IMR-90 (cell line): Measurements from ENCODE around the gene TM2D3. TPM values are rescaled to one million over a fixed set of nuclear protein-coding genes. Genes with fewer than 3 reads are reported as not detected.

ENCODE experiments used
- ATAC-seq: fragments of 200-7000 bp; cut with Tn5 transposase; 2 replicates; pipeline ENCODE4 v1.9.1; 2020; ENCODE audit warnings: low read depth, mild to moderate bottlenecking, moderate library complexity
- BruUV-seq: library from RNA; stranded (reverse); fragments of 400-500 nt; replicated peaks from 2 replicates; lab custom pipeline; 2021; lab: Mats Ljungman, UMichigan
- CTCF ChIA-PET: fragments of 300-600 bp; formaldehyde crosslinking; extraction: SDS; loops from one replicate; lab custom pipeline; 2021; ENCODE audit warnings: antibody characterized with exemption; lab: Yijun Ruan, JAX
- POLR2A ChIA-PET: fragments of 300-600 bp; sonication (Branson Sonifier 250); formaldehyde crosslinking; loops from one replicate; lab custom pipeline; 2022; ENCODE audit warnings: antibody characterized with exemption; ENCODE audit not compliant: unreplicated experiment; lab: Charles Lee
- DNase-seq: peaks from one replicate; pipeline ENCODE4 v3.0.0; 2013
- H2AFZ ChIP-seq: replicated peaks from 2 replicates; pipeline ENCODE3; 2013; ENCODE audit warnings: low read length, mild to moderate bottlenecking; ENCODE audit not compliant: poor library complexity
- H2AK5ac ChIP-seq: 2 replicates; pipeline ENCODE4 v1.6.1; 2013; ENCODE audit warnings: low read depth, low read length, inconsistent platforms
- H2AK9ac ChIP-seq: replicated peaks from 2 replicates; pipeline ENCODE3; 2013; ENCODE audit warnings: mild to moderate bottlenecking, low read depth, low read length, moderate library complexity; ENCODE audit not compliant: poor library complexity
- H2BK120ac ChIP-seq: 2 replicates; pipeline ENCODE4 v1.6.1; 2013; ENCODE audit warnings: low read depth, low read length, inconsistent platforms
- H2BK15ac ChIP-seq: 3 replicates; pipeline ENCODE4 v1.6.1; 2013; ENCODE audit warnings: low read depth, low read length, inconsistent platforms
- H2BK20ac ChIP-seq: 2 replicates; pipeline ENCODE4 v1.6.1; 2013; ENCODE audit warnings: low read depth, mild to moderate bottlenecking, inconsistent platforms, low read length, moderate library complexity
- H2BK5ac ChIP-seq: 2 replicates; pipeline ENCODE4 v1.6.1; 2013; ENCODE audit warnings: mild to moderate bottlenecking, low read depth, low read length, inconsistent platforms; ENCODE audit not compliant: poor library complexity, severe bottlenecking
- H3K14ac ChIP-seq: replicated peaks from 2 replicates; pipeline ENCODE4 v1.6.1; 2013; ENCODE audit warnings: low read depth, low read length, inconsistent platforms
- H3K18ac ChIP-seq: 2 replicates; pipeline ENCODE4 v1.6.1; 2013; ENCODE audit warnings: low read depth, low read length, control low read depth
- H3K23ac ChIP-seq: 2 replicates; pipeline ENCODE4 v1.6.1; 2013; ENCODE audit warnings: low read depth, low read length, inconsistent platforms
- H3K27ac ChIP-seq: 2 replicates; pipeline ENCODE4 v1.5.1; 2013; ENCODE audit warnings: mild to moderate bottlenecking, control low read depth, low read length; ENCODE audit not compliant: insufficient read depth
- H3K27me3 ChIP-seq: 2 replicates; pipeline ENCODE4 v1.6.1; 2013; ENCODE audit warnings: low read length; ENCODE audit not compliant: control insufficient read depth, insufficient read depth
- H3K36me3 ChIP-seq: 2 replicates; pipeline ENCODE4 v1.6.1; 2013; ENCODE audit warnings: low read length, mixed read lengths; ENCODE audit not compliant: control insufficient read depth, insufficient read depth
- H3K4ac ChIP-seq: 2 replicates; pipeline ENCODE4 v1.6.1; 2013; ENCODE audit warnings: low read depth, low read length, inconsistent platforms
- H3K4me1 ChIP-seq: 2 replicates; pipeline ENCODE4 v1.6.1; 2013; ENCODE audit warnings: low read length, mixed read lengths; ENCODE audit not compliant: control insufficient read depth, insufficient read depth
- H3K4me2 ChIP-seq: 2 replicates; pipeline ENCODE4 v1.6.1; 2013; ENCODE audit warnings: low read depth, mild to moderate bottlenecking, control low read depth, low read length, moderate library complexity
- H3K4me3 ChIP-seq: 2 replicates; pipeline ENCODE4 v1.5.1; 2013; ENCODE audit warnings: low read depth, mild to moderate bottlenecking, control low read depth, low read length, moderate library complexity; ENCODE audit not compliant: insufficient read depth
- H3K56ac ChIP-seq: 2 replicates; pipeline ENCODE4 v1.6.1; 2013; ENCODE audit warnings: low read length, inconsistent platforms; ENCODE audit not compliant: insufficient read depth; ENCODE audit errors: extremely low read depth
- H3K79me1 ChIP-seq, 2 experiments: 2 replicates each; pipeline ENCODE4 v1.6.1; 2013; ENCODE audit warnings: low read length in 2 of 2, inconsistent platforms in 1 of 2, low read depth in 1 of 2
- H3K9ac ChIP-seq: 2 replicates; pipeline ENCODE4 v1.6.1; 2013; ENCODE audit warnings: low read depth, low read length, control low read depth
- H3K9me1 ChIP-seq: 2 replicates; pipeline ENCODE4 v1.6.1; 2013; ENCODE audit warnings: low read length, inconsistent platforms; ENCODE audit not compliant: insufficient read depth
- H3K9me3 ChIP-seq: 2 replicates; pipeline ENCODE4 v1.6.1; 2013; ENCODE audit warnings: low read length; ENCODE audit not compliant: control insufficient read depth, insufficient read depth
- H4K20me1 ChIP-seq: 2 replicates; pipeline ENCODE4 v1.6.1; 2013; ENCODE audit warnings: low read length, inconsistent platforms; ENCODE audit not compliant: insufficient read depth
- H4K5ac ChIP-seq: 2 replicates; pipeline ENCODE4 v1.6.1; 2013; ENCODE audit warnings: mild to moderate bottlenecking, low read depth, low read length, control low read depth
- H4K8ac ChIP-seq, 2 experiments: 2 replicates each; pipeline ENCODE4 v1.6.1; 2013; ENCODE audit warnings: low read depth in 2 of 2, low read length in 2 of 2, control low read depth in 1 of 2, inconsistent platforms in 1 of 2
- H4K91ac ChIP-seq: 2 replicates; pipeline ENCODE4 v1.6.1; 2013; ENCODE audit warnings: low read depth, low read length, inconsistent platforms; ENCODE audit not compliant: insufficient read depth
- CHD1 ChIP-seq: IDR thresholded peaks from 2 replicates; pipeline ENCODE4 v1.6.1; 2012; ENCODE audit warnings: low read depth, low read length, improper control_type of control experiment
- FOS ChIP-seq: fragments of 150-350 bp; IDR thresholded peaks from 2 replicates; pipeline ENCODE4 v1.6.1; 2016; ENCODE audit warnings: low read depth, low read length
- NFE2L2 ChIP-seq: fragments of 150-350 bp; IDR thresholded peaks from 2 replicates; pipeline ENCODE4 v1.6.1; 2016; ENCODE audit warnings: low read depth, mild to moderate bottlenecking, low read length
- RFX5 ChIP-seq: IDR thresholded peaks from 2 replicates; pipeline ENCODE4 v1.8.0; 2012; ENCODE audit warnings: low read depth, mild to moderate bottlenecking, low read length, moderate library complexity
- WGBS, 2 experiments: methylation state at CpG; one replicate each; pipeline versions ENCODE4 v1.1.5 to v1.1.7; 2013; ENCODE audit warnings: missing lambda C conversion rate in 2 of 2; ENCODE audit not compliant: insufficient read length in 1 of 2; ENCODE audit errors: extremely low coverage in 2 of 2; 5-methylcytosine and 5-hydroxymethylcytosine counted together
- dilution Hi-C: fragments of 300-500 bp; cut with HindIII; formaldehyde crosslinking; loops from one replicate; pipeline ENCODE4 v1.14.3; 2018; ENCODE audit warnings: low sequenced_read_pairs; ENCODE audit not compliant: unreplicated experiment
- in situ Hi-C: fragments of 300-500 bp; cut with MboI; formaldehyde crosslinking; loops from 3 replicates; pipeline ENCODE4 v1.14.3; 2019; ENCODE audit warnings: low sequenced_read_pairs, inconsistent platforms, mixed read lengths
- intact Hi-C: fragments of 100-400 bp; cut with micrococcal nuclease; formaldehyde crosslinking; loops from 2 replicates; pipeline ENCODE4 v1.10.0; 2022
- polyA plus RNA-seq, 3 experiments: library from polyadenylated mRNA; depleted of rRNA; stranded (reverse); fragments of >200 nt; gene quantifications; 2 replicates each; pipeline ENCODE4 v1.2.3, GENCODE V29; 2012; ENCODE audit warnings: low replicate concordance in 1 of 3
- total RNA-seq: library from RNA; depleted of rRNA; stranded (reverse); fragments of >200 nt; gene quantifications from 2 replicates; pipeline ENCODE4 v1.2.3, GENCODE V29; 2012

Gene TM2D3
- total and polyA plus RNA-seq, 2 of the 4 experiments (the other 2 are of a cell fraction): 27.4 to 34.5 TPM

DNA sequence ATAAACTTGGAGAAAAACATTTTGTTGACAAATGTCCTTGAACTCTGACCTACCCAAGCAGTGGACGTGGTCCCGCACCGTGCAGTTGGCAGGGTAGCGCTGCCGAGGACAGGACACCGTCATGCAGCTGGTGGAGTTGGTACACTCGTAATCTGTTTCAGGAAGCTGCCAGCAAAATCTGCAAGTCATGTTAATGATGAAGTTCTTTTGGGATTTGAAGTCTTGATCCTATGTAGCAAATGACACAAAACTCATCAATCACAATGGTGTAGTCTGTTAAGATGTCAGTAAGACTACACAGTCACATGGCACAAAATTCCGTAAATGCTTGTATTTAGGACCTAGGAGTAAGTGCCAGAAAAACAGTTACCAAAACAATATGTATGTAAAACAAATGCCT is 5.5 kb downstream of the TM2D3 start:
- no peak for DNase-seq
- H2BK120ac ChIP-seq: no peak overlapping the region
- H2BK5ac ChIP-seq: no peak overlapping the region
- H3K23ac ChIP-seq: no peak overlapping the region
- no peak overlapping the region; the same call in 1 of the 2 replicates for H3K27ac ChIP-seq
- H4K91ac ChIP-seq: no peak overlapping the region
- H2AK5ac ChIP-seq: no peak overlapping the region
- H3K18ac ChIP-seq: no peak overlapping the region
- no peaks in the 10 kb centered on the region for H3K9me3 ChIP-seq
- TF ChIP-seq FOS (no peak), NFE2L2 (peak; percentile 77), CHD1 (no peak), RFX5 (no peak)
- no peak overlapping the region for H2BK20ac ChIP-seq
- intact Hi-C loops: loop anchor here (10.0 kb wide), 1 partner anchor 632 kb away; no protein-coding TSS in a partner anchor
- peaks cover 6% of the 10 kb centered on the region for H3K4me1 ChIP-seq
- no peak overlapping the region for H3K56ac ChIP-seq
- ATAC-seq: no peak
- no peaks in the 10 kb centered on the region for H3K9me1 ChIP-seq
- H3K36me3 ChIP-seq: peaks cover 33% of the 10 kb centered on the region
- no peak overlapping the region for H4K8ac ChIP-seq
- ChIA-PET POLR2A (no interaction called here), CTCF (interaction anchor here (1.0 kb wide), 1 partner anchor 326 kb away, joined by 4 read pairs; no protein-coding TSS in a partner anchor)
- H2AFZ ChIP-seq: no peak overlapping the region
- dilution Hi-C loops: no loop called here
- no TSS peak for BruUV-seq
- H3K9ac ChIP-seq: no peak overlapping the region; the same call in 1 of the 2 replicates
- WGBS, 2 experiments: 91% methylated on average over 6 of the region's 8 CpGs; no CpG with 5 or more reads in 1 of the 2 experiments
- no peak overlapping the region for H3K4me2 ChIP-seq
- H3K14ac ChIP-seq: no peak overlapping the region
- H2BK15ac ChIP-seq: no peak overlapping the region
- no peak overlapping the region for H2AK9ac ChIP-seq
- H4K5ac ChIP-seq: no peak overlapping the region
- in situ Hi-C loops: no loop called here
- H3K4ac ChIP-seq: no peak overlapping the region
- H3K4me3 ChIP-seq: no peak overlapping the region
- peaks cover 16 to 33% of the 10 kb centered on the region in 2 experiments for H3K79me1 ChIP-seq
- H3K27me3 ChIP-seq: no peaks in the 10 kb centered on the region
- H4K20me1 ChIP-seq: peaks cover 11% of the 10 kb centered on the region; the same call in 1 of the 2 replicates
